Measurements from ENCODE around the gene AGXT.

The AGXT gene

GRCh38 chr2:240868286-240869108 lies at the start of gene AGXT:
AGXT (plus strand) TSS chr2:240868824; CDS start chr2:240868866, 42 bp downstream.
- no peak for DNase-seq

- no peak for DNase-seq
Observed at GRCh38 chr2:240819126-240819857, 49.3 kb upstream of the AGXT start.

- peak; percentile 5 for DNase-seq
Observed at GRCh38 chr2:240819858-240820606, 48.6 kb upstream of the AGXT start, which contains the start of gene KIF1A. KIF1A (minus strand) TSS chr2:240820219; CDS start chr2:240797752, 22,467 bp downstream.

GRCh38 chr2:240820607-240821428 lies 47.8 kb upstream of the AGXT start:
- peak; percentile 6 for DNase-seq

- DNase-seq, result no peak
Observed at GRCh38 chr2:240821429-240821778, 47.2 kb upstream of the AGXT start.

GRCh38 chr2:240822280-240822847 lies 46.3 kb upstream of the AGXT start:
- no peak for DNase-seq

GRCh38 chr2:240823449-240824336 lies 44.9 kb upstream of the AGXT start:
- DNase-seq, result no peak

- no peak for DNase-seq
Observed at GRCh38 chr2:240825476-240825875, 43.1 kb upstream of the AGXT start.

- peak; percentile 19 for DNase-seq
Observed at GRCh38 chr2:240831594-240832204, 36.9 kb upstream of the AGXT start.

GRCh38 chr2:240832205-240832727 lies 36.4 kb upstream of the AGXT start:
- DNase-seq, result peak; percentile 98

- DNase-seq, result no peak
Observed at GRCh38 chr2:240832921-240833494, 35.6 kb upstream of the AGXT start.

GRCh38 chr2:240833724-240834285 lies 34.8 kb upstream of the AGXT start:
- DNase-seq, result no peak

- DNase-seq, result no peak
Observed at GRCh38 chr2:240834377-240834975, 34.1 kb upstream of the AGXT start.

- no peak for DNase-seq
Observed at GRCh38 chr2:240835528-240835927, 33.1 kb upstream of the AGXT start.

- no peak for DNase-seq
Observed at GRCh38 chr2:240836781-240837467, 31.7 kb upstream of the AGXT start.

- DNase-seq, result no peak
Observed at GRCh38 chr2:240837621-240838020, 31.0 kb upstream of the AGXT start.

GRCh38 chr2:240839152-240840143 lies 29.2 kb upstream of the AGXT start:
- DNase-seq, result no peak
